HTERT RPE-1 (cell line): Measurements from ENCODE around the gene RAPGEF2.
"Not testable (repeated sequence)": the region's sequence is repeated elsewhere in the genome, so short reads cannot be mapped to it uniquely, and the experiment has no call there.

Source experiments
- in situ Hi-C: fragments of 300-500 bp; cut with MboI; formaldehyde crosslinking; loops from 4 replicates; pipeline ENCODE4 v1.14.3; 2020; ENCODE audit warnings: low sequenced_read_pairs

The RAPGEF2 gene

DNA sequence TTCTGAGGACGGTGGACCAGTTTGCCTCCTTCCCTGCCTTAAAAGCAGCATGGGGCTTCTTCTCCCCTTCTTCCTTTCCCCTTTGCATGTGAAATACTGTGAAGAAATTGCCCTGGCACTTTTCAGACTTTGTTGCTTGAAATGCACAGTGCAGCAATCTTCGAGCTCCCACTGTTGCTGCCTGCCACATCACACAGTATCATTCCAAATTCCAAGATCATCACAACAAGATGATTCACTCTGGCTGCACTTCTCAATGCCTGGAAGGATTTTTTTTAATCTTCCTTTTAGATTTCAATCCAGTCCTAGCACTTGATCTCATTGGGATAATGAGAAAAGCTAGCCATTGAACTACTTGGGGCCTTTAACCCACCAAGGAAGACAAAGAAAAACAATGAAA lies 255.3 kb downstream of the RAPGEF2 start:
- in situ Hi-C loops = no loop called here

GRCh38 chr4:159360549-159360948 lies 257.7 kb downstream of the RAPGEF2 start:
- in situ Hi-C loops = no loop called here

GRCh38 chr4:159363361-159363760 lies 260.5 kb downstream of the RAPGEF2 start:
- in situ Hi-C loops = no loop called here

- in situ Hi-C loops = no loop called here
Observed at GRCh38 chr4:159366966-159367780, 264.3 kb downstream of the RAPGEF2 start.

- in situ Hi-C loops = no loop called here
Observed at GRCh38 chr4:159367781-159368080, 264.9 kb downstream of the RAPGEF2 start.

DNA sequence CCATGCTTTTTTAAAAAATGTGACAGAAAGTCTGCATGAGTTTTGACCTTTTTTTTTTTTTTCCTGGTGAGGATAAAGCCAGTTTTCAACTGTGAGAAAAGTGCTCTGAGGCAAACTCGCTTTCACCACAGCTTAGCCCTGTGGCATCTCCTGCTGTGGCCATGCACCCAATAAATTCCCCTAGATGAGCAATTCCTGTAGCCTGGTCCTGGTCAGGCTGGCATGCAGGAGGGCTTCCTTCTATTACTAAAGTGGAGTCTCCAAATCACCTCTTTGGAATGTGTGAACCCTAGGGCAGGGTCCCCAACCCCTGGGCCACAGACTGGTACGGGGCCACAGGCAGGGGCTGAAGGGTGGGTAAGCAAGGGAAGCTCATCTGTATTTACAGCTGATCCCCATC lies 265.4 kb downstream of the RAPGEF2 start:
- in situ Hi-C loops = no loop called here

DNA sequence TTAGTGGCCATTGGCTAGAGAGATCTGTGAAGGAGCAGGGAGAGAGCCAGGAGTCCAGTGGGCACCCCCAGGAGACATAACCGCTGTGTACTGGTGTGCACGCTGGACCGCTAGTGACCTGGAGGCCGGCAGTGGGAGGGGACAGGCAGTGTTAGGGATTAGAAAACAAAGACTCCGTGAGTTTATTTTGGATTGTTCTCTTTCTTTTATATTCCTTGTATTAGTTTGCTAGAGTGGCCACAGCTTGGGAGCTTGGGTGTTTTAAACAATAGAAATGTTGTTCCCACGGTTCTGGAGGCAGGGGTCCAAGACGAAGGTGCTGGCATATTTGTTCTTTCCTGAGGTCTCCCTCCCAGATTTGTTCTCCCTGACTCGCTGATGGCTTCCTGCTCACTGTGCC lies 266.4 kb downstream of the RAPGEF2 start:
- in situ Hi-C loops = no loop called here

GRCh38 chr4:159370286-159370685 lies 267.4 kb downstream of the RAPGEF2 start:
- in situ Hi-C loops = no loop called here

GRCh38 chr4:159374749-159375530 lies 272.1 kb downstream of the RAPGEF2 start:
- in situ Hi-C loops = no loop called here

DNA sequence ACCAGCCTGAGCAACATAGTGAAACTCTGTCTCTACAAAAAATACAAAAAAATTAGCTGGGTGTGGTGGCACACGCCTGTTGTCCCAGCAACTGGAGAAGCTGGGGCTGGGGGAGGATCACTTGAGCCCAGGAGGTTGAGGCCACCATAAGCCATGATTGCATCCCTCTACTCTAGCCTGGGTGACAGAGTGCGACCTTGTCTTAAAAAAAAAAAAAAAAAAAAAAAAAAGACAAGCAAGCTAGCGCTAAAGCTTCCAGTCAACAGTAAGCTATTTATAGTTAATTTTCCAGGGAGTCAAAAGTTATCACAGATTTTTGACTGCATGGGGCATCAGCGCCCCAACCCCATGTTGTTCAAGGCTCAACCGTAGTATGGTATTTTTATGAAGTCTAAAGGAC lies 273.4 kb downstream of the RAPGEF2 start:
- in situ Hi-C loops = no loop called here

- in situ Hi-C loops = no loop called here
Observed at GRCh38 chr4:159378056-159378616, 275.3 kb downstream of the RAPGEF2 start.

GRCh38 chr4:159379064-159379463 lies 276.2 kb downstream of the RAPGEF2 start:
- in situ Hi-C loops = not testable (repeated sequence)

DNA sequence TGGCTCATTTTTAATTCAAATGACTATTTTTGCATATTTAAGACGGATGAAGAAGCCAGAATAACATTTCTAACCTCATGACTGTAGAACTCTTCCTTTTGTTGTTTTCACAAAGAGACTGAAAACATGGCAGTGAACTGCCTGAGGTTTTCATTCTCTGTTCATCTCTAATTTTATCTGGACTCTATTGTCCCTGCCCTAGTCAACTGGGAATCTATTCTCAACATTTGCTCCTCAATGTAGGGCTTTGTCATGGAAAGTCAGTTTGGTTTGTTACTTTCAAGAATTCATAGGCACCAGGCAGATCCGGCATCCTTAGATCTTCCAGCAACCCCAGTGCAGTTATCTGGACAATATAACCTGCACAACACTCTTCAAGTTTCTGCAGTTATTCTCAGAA lies 277.0 kb downstream of the RAPGEF2 start:
- in situ Hi-C loops = no loop called here

DNA sequence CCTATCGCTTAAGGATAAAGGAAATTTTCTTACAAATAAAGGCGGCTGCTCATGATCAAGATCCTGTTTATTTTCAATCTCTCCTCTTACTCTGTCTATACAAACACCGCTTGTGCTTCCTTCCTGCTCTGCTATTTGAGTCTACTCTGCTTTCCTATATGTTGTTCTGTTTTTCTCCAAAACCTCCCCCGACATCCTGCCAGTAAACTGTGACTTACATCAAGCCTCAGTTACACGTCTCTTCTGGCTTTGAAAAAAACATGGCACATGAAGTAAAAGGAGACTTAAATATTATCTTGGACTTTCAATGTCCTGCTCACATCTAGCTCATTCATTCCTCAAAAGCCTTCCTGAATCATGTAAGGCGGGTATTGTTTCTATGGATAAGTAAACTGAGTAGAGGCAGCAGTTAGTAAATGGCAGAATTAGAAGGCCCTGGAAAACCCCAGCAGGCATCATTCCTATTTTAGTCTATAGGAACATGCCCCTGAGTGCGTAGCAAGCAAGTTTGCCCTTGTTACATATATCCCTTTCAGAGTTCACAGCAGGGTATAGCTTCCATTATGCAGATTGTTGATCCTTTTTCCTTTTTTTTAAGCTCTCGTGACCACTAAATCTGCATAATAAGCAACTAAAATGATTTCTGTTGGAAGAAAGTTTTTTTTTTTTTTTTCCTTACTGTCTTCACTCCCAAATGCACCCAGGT lies 280.1 kb downstream of the RAPGEF2 start:
- in situ Hi-C loops = no loop called here

- in situ Hi-C loops = no loop called here
Observed at GRCh38 chr4:159383562-159383931, 280.7 kb downstream of the RAPGEF2 start.

GRCh38 chr4:159384017-159384416 lies 281.1 kb downstream of the RAPGEF2 start:
- in situ Hi-C loops = no loop called here

GRCh38 chr4:159384632-159385031 lies 281.8 kb downstream of the RAPGEF2 start:
- in situ Hi-C loops = no loop called here

- in situ Hi-C loops = no loop called here
Observed at GRCh38 chr4:159386620-159387019, 283.7 kb downstream of the RAPGEF2 start.

GRCh38 chr4:159389756-159390155 lies 286.9 kb downstream of the RAPGEF2 start:
- in situ Hi-C loops = no loop called here

DNA sequence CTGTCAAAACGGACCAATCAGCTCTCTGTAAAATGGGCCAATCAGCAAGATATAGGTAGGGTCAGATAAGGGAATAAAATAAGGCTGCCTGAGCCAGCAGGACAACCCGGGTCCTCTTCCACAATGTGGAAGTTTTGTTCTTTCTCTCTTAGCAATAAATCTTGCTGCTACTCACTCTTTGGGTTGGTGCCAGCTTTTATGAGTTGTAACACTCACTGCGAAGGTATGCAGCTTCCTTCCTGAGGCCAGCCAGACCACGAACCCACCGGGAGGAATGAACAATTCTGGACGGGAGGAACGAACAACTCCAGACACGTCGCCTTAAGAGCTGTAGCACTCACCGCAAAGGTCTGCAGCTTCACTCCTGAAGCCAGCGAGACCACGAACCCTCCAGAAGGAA lies 287.8 kb downstream of the RAPGEF2 start:
- in situ Hi-C loops = no loop called here

DNA sequence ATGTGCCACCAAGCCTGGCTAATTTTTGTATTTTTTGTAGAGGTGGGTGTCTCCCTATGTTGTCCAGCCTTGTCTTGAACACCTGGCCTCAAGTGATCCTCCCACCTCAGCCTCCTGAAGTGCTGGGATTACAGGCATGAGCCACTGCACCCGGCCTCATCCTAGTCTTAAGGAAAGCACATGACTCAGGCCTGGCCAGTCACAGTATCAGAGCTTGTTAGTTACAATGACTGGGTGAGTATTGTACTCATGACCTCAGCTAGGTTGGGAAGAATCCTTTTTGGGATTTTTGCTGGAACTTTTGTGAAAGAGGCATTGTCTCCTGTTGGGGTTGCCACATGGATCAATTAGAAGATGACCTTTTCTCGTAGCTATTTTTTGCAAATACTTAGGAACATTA lies 292.8 kb downstream of the RAPGEF2 start:
- in situ Hi-C loops = no loop called here

- in situ Hi-C loops = no loop called here
Observed at GRCh38 chr4:159396151-159396550, 293.3 kb downstream of the RAPGEF2 start.
